Upper lobe of left lung (tissue), 4 donors: ENCODE data around the gene KLRC2.

Experiments
- CTCF ChIP-seq, 6 experiments: fragments of 450-650 bp in 4 of 6; fragments of 200-600 bp in 2 of 6; sonication (generic) in 2 of 6; IDR thresholded peaks; one replicate each; pipeline ENCODE4 v1.5.1; 2016 to 2019; ENCODE audit warnings: antibody characterized with exemption in 6 of 6
- EP300 ChIP-seq, 4 donors: sonication (generic); formaldehyde crosslinking; IDR thresholded peaks; one replicate each; pipeline ENCODE4 v1.5.1; 2017; ENCODE audit warnings: antibody characterized with exemption in 4 of 4, control low read depth in 2 of 4
- POLR2A ChIP-seq, 4 donors: fragments of 450-650 bp; IDR thresholded peaks; one replicate each; pipeline ENCODE4 v1.5.1; 2016 to 2017; ENCODE audit warnings: antibody characterized with exemption in 4 of 4, mild to moderate bottlenecking in 2 of 4

GRCh38 chr12:10408842-10409241 lies 27.0 kb downstream of the KLRC2 start:
- TF ChIP-seq CTCF (IDR thresholded peaks at IDR 0.05) (no peak), POLR2A (IDR thresholded peaks at IDR 0.05) (no peak), EP300 (IDR thresholded peaks at IDR 0.05) (no peak)
